ENCODE measurements around the gene RUVBL1. TPM values are rescaled to one million over a fixed set of nuclear protein-coding genes. Genes with fewer than 3 reads are reported as not detected.
A peak's percentile ranks its signal among the peaks of the same experiment; 100 is the strongest.

RUVBL1 gene
- total RNA-seq, 2 experiments from 2014 or later = 5.6 to 7.7 TPM

DNA sequence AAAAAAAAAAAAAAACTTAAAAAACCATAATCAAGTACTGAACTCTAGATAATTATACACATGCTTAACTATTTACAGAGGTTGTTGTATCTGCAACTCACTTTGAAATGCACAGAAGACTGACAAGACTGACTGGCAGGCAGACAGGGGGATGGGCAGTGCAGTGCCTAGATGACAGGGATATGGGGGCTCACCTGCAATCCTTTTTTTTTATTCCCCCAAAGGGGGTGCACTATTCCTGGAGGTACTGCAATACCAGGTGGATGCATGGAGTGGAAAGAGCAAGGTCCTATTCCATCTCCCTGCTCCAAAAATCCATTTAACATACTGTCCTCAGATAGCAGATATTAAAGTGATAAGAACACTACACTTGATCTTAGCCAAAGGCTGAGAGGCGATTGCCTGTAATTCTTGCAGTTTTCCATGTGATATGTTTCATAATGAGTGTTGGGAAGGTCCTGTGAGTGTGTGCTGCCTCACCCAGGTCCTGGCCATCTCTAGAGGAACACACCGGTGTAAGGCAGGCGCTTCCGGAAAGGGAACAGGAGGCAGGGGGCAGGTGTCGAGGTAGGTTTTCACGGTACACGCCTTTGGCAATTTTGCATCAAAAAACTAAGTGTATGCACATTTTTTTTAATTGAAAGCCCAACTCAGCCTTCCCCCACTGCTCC, 48.6 kb downstream of the RUVBL1 start:
- TF ChIP-seq, protein P1, sequence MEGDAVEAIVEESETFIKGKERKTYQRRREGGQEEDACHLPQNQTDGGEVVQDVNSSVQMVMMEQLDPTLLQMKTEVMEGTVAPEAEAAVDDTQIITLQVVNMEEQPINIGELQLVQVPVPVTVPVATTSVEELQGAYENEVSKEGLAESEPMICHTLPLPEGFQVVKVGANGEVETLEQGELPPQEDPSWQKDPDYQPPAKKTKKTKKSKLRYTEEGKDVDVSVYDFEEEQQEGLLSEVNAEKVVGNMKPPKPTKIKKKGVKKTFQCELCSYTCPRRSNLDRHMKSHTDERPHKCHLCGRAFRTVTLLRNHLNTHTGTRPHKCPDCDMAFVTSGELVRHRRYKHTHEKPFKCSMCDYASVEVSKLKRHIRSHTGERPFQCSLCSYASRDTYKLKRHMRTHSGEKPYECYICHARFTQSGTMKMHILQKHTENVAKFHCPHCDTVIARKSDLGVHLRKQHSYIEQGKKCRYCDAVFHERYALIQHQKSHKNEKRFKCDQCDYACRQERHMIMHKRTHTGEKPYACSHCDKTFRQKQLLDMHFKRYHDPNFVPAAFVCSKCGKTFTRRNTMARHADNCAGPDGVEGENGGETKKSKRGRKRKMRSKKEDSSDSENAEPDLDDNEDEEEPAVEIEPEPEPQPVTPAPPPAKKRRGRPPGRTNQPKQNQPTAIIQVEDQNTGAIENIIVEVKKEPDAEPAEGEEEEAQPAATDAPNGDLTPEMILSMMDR (IDR thresholded peaks at IDR 0.05) = no peak

DNA sequence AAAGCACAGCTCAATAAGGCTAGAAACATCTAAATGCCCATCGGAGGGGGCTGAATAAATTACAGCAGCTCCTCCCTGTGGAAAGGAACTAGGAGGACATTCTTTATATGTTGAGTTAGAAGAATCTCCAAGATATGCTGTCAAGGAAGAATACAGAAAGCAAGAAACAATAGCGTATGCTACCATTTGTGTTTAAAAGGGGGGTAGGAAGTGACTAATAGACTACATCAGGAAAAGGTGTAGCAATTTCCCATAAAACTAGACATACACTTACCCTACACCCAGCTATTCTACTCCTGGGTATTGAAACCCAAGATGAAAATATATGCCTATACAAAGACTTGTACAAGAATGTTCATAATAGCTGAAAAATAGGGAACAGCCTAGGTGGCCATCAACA, 49.8 kb downstream of the RUVBL1 start:
- Mint-ChIP-seq H3K4me1 (ENCODE audit: low read depth) (peaks cover 5% of the 10 kb centered on the region), H3K9me3 (no peaks in the 10 kb centered on the region), H3K36me3 (ENCODE audit: low read depth) (peaks cover 33% of the 10 kb centered on the region), H3K4me3 (peak overlapping the region; percentile 25), H3K27ac (no peak overlapping the region), H3K27me3 (no peaks in the 10 kb centered on the region)
- TF ChIP-seq, protein P1 (IDR thresholded peaks at IDR 0.05) = no peak
- ChIA-PET CTCF (interaction anchor here (1.3 to 1.9 kb wide), 2 partner anchors 17 to 60 kb away, joined by 3 to 5 read pairs; no protein-coding TSS in a partner anchor), POLR2A (interaction anchor here (0.8 to 1.9 kb wide), 2 partner anchors 8 to 21 kb away, joined by 3 to 6 read pairs; partner anchors contain the start of gene SEC61A1)
- peaks cover 23% of the 10 kb centered on the region for H3K4me1 ChIP-seq (ENCODE audit: insufficient read depth, low read length)
- intact Hi-C loops (cut with DNase I, micrococcal nuclease) = loop anchor here (2.0 kb wide), 3 partner anchors 21 to 425 kb away; partner anchors contain the start of genes RUVBL1 (in 1 of the 2) and SEC61A1 (in 1 of the 2)
- no peak overlapping the region for H3K4me3 ChIP-seq (ENCODE audit: low read length)
- ATAC-seq (ENCODE audit: poor library complexity) (no peak), DNase-seq (no peak)
- H3K9me3 ChIP-seq (ENCODE audit: control insufficient read depth in 1 of 2, insufficient read depth in 1 of 2, low read length in 2 of 2) = peaks cover 0 to 8% of the 10 kb centered on the region in 2 experiments
- H3K27ac ChIP-seq (ENCODE audit: low read depth in 1 of 2, low read length in 2 of 2) = no peak overlapping the region
- peaks cover 44% of the 10 kb centered on the region for H3K36me3 ChIP-seq (ENCODE audit: insufficient read depth, low read length)
- H3K27me3 ChIP-seq (ENCODE audit: control insufficient read depth in 1 of 2, insufficient read depth in 2 of 2, low read length in 2 of 2) = peaks cover 8 to 10% of the 10 kb centered on the region in 2 experiments

More for the DNA sequence above, 48.6 kb downstream of the RUVBL1 start:
- Mint-ChIP-seq H3K27ac (peak overlapping the region; percentile 42), H3K9me3 (no peaks in the 10 kb centered on the region), H3K36me3 (ENCODE audit: low read depth) (peaks cover 30% of the 10 kb centered on the region), H3K4me1 (ENCODE audit: low read depth) (peaks cover 5% of the 10 kb centered on the region), H3K27me3 (no peaks in the 10 kb centered on the region), H3K4me3 (peak overlapping the region; percentile 77)
- POLR2A ChIA-PET = interaction anchor here (1.0 to 1.9 kb wide), 4 partner anchors 22 to 403 kb away, joined by 3 to 6 read pairs (median 4); partner anchors contain the start of genes RUVBL1 and SEC61A1
- intact Hi-C loops (cut with DNase I, micrococcal nuclease) = loop anchor here (1.0 to 5.0 kb wide), 7 partner anchors 22 to 532 kb away; partner anchors contain the start of genes RUVBL1 (in 1 of the 2) and SEC61A1 (in 1 of the 2)
- ATAC-seq (ENCODE audit: poor library complexity) (no peak), DNase-seq (no peak)
- Histone ChIP-seq H3K36me3 (ENCODE audit: insufficient read depth, low read length) (peaks cover 42% of the 10 kb centered on the region), H3K4me1 (ENCODE audit: insufficient read depth, low read length) (peaks cover 23% of the 10 kb centered on the region), H3K27ac (ENCODE audit: low read depth in 1 of 2, low read length in 2 of 2) (no peak overlapping the region), H3K27me3 (ENCODE audit: control insufficient read depth in 1 of 2, insufficient read depth in 2 of 2, low read length in 2 of 2) (peaks cover 8 to 10% of the 10 kb centered on the region in 2 experiments), H3K4me3 (ENCODE audit: low read length) (no peak overlapping the region), H3K9me3 (ENCODE audit: control insufficient read depth in 1 of 2, insufficient read depth in 1 of 2, low read length in 2 of 2) (peaks cover 0 to 8% of the 10 kb centered on the region in 2 experiments)
- CTCF ChIA-PET = interaction anchor here (1.0 to 1.6 kb wide), 8 partner anchors 11 to 1370 kb away, joined by 3 to 12 read pairs (median 8); partner anchors contain the start of genes EEFSEC, RUVBL1 and SEC61A1

DNA sequence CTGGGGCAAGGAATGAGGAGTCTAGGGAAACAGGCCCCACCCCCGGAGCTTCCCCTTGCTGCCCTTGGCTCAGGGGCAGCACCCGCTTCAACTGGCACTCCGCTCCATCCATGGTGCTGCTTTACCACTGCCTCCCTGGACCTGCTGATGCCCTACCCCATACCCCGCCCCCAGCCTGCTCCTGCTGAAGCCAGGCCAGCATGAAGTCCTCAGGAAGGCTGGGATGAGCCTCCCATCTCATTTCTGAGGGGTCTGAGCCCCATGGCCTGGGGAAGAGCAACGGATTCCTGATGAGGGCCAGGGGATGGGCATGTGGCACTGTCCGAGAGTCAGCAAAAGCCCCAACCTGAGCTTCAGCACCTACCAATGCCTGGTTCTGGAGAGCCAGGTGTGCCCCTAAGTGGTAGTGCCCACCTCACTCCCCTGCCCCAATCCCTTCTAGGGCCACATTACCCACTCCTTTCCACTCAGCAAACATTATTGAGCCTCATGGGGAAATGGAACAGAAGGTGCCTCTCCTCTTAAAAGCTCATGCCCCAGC, 50.4 kb downstream of the RUVBL1 start:
- TF ChIP-seq, protein P1 (IDR thresholded peaks at IDR 0.05) = no peak
- Histone ChIP-seq H3K4me3 (ENCODE audit: low read length) (no peak overlapping the region), H3K9me3 (ENCODE audit: control insufficient read depth in 1 of 2, insufficient read depth in 1 of 2, low read length in 2 of 2) (peaks cover 0 to 8% of the 10 kb centered on the region in 2 experiments), H3K27ac (ENCODE audit: low read depth in 1 of 2, low read length in 2 of 2) (no peak overlapping the region), H3K27me3 (ENCODE audit: control insufficient read depth in 1 of 2, insufficient read depth in 2 of 2, low read length in 2 of 2) (peaks cover 8 to 10% of the 10 kb centered on the region in 2 experiments), H3K4me1 (ENCODE audit: insufficient read depth, low read length) (peaks cover 23% of the 10 kb centered on the region), H3K36me3 (ENCODE audit: insufficient read depth, low read length) (peaks cover 49% of the 10 kb centered on the region)
- CTCF ChIA-PET = interaction anchor here (1.3 to 1.9 kb wide), 2 partner anchors 17 to 61 kb away, joined by 3 to 5 read pairs; no protein-coding TSS in a partner anchor
- intact Hi-C loops (cut with DNase I, micrococcal nuclease) = no loop called here
- Mint-ChIP-seq H3K27me3 (no peaks in the 10 kb centered on the region), H3K36me3 (ENCODE audit: low read depth) (peaks cover 33% of the 10 kb centered on the region), H3K27ac (no peak overlapping the region), H3K9me3 (no peaks in the 10 kb centered on the region), H3K4me1 (ENCODE audit: low read depth) (peaks cover 7% of the 10 kb centered on the region), H3K4me3 (no peak overlapping the region)
- DNase-seq (no peak), ATAC-seq (ENCODE audit: poor library complexity) (no peak)
- POLR2A ChIA-PET = interaction anchor here (0.8 to 1.9 kb wide), 2 partner anchors 8 to 21 kb away, joined by 3 to 6 read pairs; partner anchors contain the start of gene SEC61A1
